ENCODE results near the gene VARS1.

DNA sequence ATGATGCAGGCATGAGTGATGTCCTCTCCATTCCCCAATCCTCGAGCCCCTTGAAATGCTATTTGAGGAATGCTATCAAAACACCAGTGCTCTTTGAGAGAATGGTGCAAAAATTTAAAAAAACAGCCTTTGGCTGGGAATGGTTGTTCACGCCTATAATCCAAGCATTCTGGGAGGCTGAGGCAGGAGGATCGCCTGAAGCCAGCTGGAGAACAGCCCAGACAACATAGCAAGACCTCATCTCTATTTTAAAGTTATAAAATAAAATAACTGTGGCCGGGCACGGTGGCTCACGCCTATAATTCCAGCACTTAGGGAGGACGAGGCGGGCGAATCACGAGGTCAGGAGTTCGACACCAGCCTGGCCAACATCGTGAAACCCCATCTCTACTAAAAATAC is 4.2 kb upstream of the VARS1 start:
- TF ChIP-seq, protein P1, sequence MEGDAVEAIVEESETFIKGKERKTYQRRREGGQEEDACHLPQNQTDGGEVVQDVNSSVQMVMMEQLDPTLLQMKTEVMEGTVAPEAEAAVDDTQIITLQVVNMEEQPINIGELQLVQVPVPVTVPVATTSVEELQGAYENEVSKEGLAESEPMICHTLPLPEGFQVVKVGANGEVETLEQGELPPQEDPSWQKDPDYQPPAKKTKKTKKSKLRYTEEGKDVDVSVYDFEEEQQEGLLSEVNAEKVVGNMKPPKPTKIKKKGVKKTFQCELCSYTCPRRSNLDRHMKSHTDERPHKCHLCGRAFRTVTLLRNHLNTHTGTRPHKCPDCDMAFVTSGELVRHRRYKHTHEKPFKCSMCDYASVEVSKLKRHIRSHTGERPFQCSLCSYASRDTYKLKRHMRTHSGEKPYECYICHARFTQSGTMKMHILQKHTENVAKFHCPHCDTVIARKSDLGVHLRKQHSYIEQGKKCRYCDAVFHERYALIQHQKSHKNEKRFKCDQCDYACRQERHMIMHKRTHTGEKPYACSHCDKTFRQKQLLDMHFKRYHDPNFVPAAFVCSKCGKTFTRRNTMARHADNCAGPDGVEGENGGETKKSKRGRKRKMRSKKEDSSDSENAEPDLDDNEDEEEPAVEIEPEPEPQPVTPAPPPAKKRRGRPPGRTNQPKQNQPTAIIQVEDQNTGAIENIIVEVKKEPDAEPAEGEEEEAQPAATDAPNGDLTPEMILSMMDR (IDR thresholded peaks at IDR 0.05) = no peak
- no peak for TF ChIP-seq POLR2A (IDR thresholded peaks at IDR 0.05)

Data from lower leg skin (tissue), 3 donors.